HepG2 (cell line): ENCODE data around the gene DGKD. TPM values are rescaled to one million over a fixed set of nuclear protein-coding genes. Genes with fewer than 3 reads are reported as not detected.

Experiments
- AHDC1 ChIP-seq: sonication (generic); formaldehyde crosslinking; IDR thresholded peaks from 2 replicates; pipeline ENCODE4 v1.5.1; 2020; ENCODE audit warnings: mild to moderate bottlenecking, missing genetic modification reagents, borderline replicate concordance
- CSRNP1 ChIP-seq: sonication (generic); formaldehyde crosslinking; IDR thresholded peaks from 2 replicates; pipeline ENCODE4 v1.8.1; 2023; ENCODE audit warnings: mild to moderate bottlenecking, missing genetic modification reagents
- DBP ChIP-seq: sonication (generic); formaldehyde crosslinking; IDR thresholded peaks from 2 replicates; pipeline ENCODE4 v1.4.0; 2020; ENCODE audit warnings: missing genetic modification reagents; ENCODE audit errors: not compliant biosample characterization
- KMT2B ChIP-seq: IDR thresholded peaks from 2 replicates; pipeline ENCODE4 v1.6.1; 2016; ENCODE audit warnings: missing genetic modification reagents, missing compliant biosample characterization
- NFIC ChIP-seq: IDR thresholded peaks from 2 replicates; pipeline ENCODE4 v1.6.1; 2012; ENCODE audit warnings: mild to moderate bottlenecking, low read length, inconsistent platforms
- NR2F2 ChIP-seq: IDR thresholded peaks from 2 replicates; pipeline ENCODE4 v1.6.1; 2012; ENCODE audit warnings: low read depth, inconsistent platforms, borderline replicate concordance
- PHF8 ChIP-seq: sonication (generic); formaldehyde crosslinking; IDR thresholded peaks from 2 replicates; pipeline ENCODE4 v1.5.0; 2020; ENCODE audit warnings: missing genetic modification reagents
- PRDM15 ChIP-seq: sonication (generic); formaldehyde crosslinking; IDR thresholded peaks from 2 replicates; pipeline ENCODE4 v1.4.0; 2020; ENCODE audit warnings: missing genetic modification reagents
- SP5 ChIP-seq: IDR thresholded peaks from 2 replicates; pipeline ENCODE4 v1.6.1; 2016; ENCODE audit warnings: low read depth, borderline replicate concordance
- ZBTB46 ChIP-seq: sonication (generic); formaldehyde crosslinking; IDR thresholded peaks from 2 replicates; pipeline ENCODE4 v1.4.0; 2020; ENCODE audit warnings: mild to moderate bottlenecking, missing genetic modification reagents, borderline replicate concordance
- ZKSCAN8 ChIP-seq: IDR thresholded peaks from 2 replicates; pipeline ENCODE4 v1.6.1; 2016; ENCODE audit warnings: borderline replicate concordance, missing genetic modification reagents, missing compliant biosample characterization
- ZMYM2 ChIP-seq: sonication (generic); formaldehyde crosslinking; IDR thresholded peaks from 2 replicates; pipeline ENCODE4 v1.8.0; 2022; ENCODE audit warnings: mild to moderate bottlenecking, missing genetic modification reagents
- ZNF224 ChIP-seq: sonication (generic); formaldehyde crosslinking; IDR thresholded peaks from 2 replicates; pipeline ENCODE4 v1.5.0; 2020; ENCODE audit warnings: mild to moderate bottlenecking, missing genetic modification reagents
- ZNF430 ChIP-seq: sonication (generic); formaldehyde crosslinking; IDR thresholded peaks from 2 replicates; pipeline ENCODE4 v1.9.0; 2021; ENCODE audit warnings: mild to moderate bottlenecking, missing genetic modification reagents
- ZNF580 ChIP-seq: IDR thresholded peaks from 2 replicates; pipeline ENCODE4 v1.6.1; 2016; ENCODE audit warnings: low read depth, borderline replicate concordance
- polyA plus RNA-seq, 8 experiments: library from polyadenylated mRNA; depleted of rRNA in 3 of 8; stranded (reverse) in 7 of 8; unstranded in 1 of 8; fragments of >200 nt; fragmentation: Illumina TruSeq in 4 of 8; extraction: Trizol in 4 of 8; gene quantifications; 2 replicates each; pipeline versions ENCODE4 v1.2.1 to v1.2.3, GENCODE V29; 2011 to 2016; ENCODE audit warnings: low read depth in 4 of 8, missing spikeins in 1 of 8, mixed read lengths in 1 of 8; ENCODE audit not compliant: insufficient read depth in 1 of 8
- total RNA-seq, 5 experiments: library from RNA; depleted of rRNA; stranded (reverse); fragments of >200 nt; fragmentation: Illumina TruSeq; extraction: Trizol; gene quantifications; 2 replicates each; pipeline ENCODE4 v1.2.3, GENCODE V29; 2016; ENCODE audit warnings: low read depth in 1 of 5

Gene DGKD
- total and polyA plus RNA-seq, 2 of the 13 experiments (the other 11 are each of a cell fraction or from before 2014, with no cell fraction given) = 24.5 to 33.2 TPM

GRCh38 chr2:233384811-233385488, 30.7 kb downstream of the DGKD start (continued):
- no peak for TF ChIP-seq ZNF224 (CRISPR knock-in tag)
- no peak for TF ChIP-seq ZNF430 (CRISPR knock-in tag)
- TF ChIP-seq AHDC1 = no peak
- no peak for TF ChIP-seq ZNF580 (CRISPR knock-in tag)
- TF ChIP-seq PRDM15 (CRISPR knock-in tag) = no peak
- no peak for TF ChIP-seq KMT2B (CRISPR knock-in tag)
- no peak for TF ChIP-seq ZMYM2 (CRISPR knock-in tag)
- no peak for TF ChIP-seq SP5 (CRISPR knock-in tag)
- no peak for TF ChIP-seq CSRNP1 (CRISPR knock-in tag)
- TF ChIP-seq NR2F2 = no peak
- no peak for TF ChIP-seq DBP (CRISPR knock-in tag)
- TF ChIP-seq ZKSCAN8 (CRISPR knock-in tag) = no peak
- TF ChIP-seq PHF8 = no peak
- no peak for TF ChIP-seq ZBTB46 (CRISPR knock-in tag)
- no peak for TF ChIP-seq NFIC
